HCT116 (cell line): ENCODE results near the gene PRLH. TPM values are rescaled to one million over a fixed set of nuclear protein-coding genes. Genes with fewer than 3 reads are reported as not detected.

Experiments
- ATAC-seq: fragments of 200-7000 bp; cut with Tn5 transposase; 2 replicates; pipeline ENCODE4 v1.9.1; 2020; ENCODE audit warnings: mild to moderate bottlenecking, moderate library complexity
- BruUV-seq: library from RNA; stranded (reverse); fragments of 400-500 nt; replicated peaks from 2 replicates; lab custom pipeline; 2021; lab: Mats Ljungman, UMichigan
- CTCF ChIA-PET: fragments of 300-600 bp; sonication (Branson Sonifier 250); formaldehyde crosslinking; loops from one replicate; lab custom pipeline; 2021; ENCODE audit warnings: antibody characterized with exemption; lab: Charles Lee
- POLR2A ChIA-PET: fragments of 300-600, 350-600 bp; sonication (Branson Sonifier 250); formaldehyde crosslinking; loops from one replicate; lab custom pipeline; 2021; ENCODE audit warnings: antibody characterized with exemption; lab: Charles Lee
- RAD21 ChIA-PET, 2 experiments: fragments of 300-600 bp; sonication (Branson Sonifier 250); formaldehyde crosslinking; loops; one replicate each; lab custom pipeline; 2023; ENCODE audit warnings: low total read pairs in 2 of 2; ENCODE audit not compliant: uncharacterized antibody in 2 of 2, unreplicated experiment in 2 of 2, low non-redundant PET in 1 of 2; lab: Charles Lee
- DNase-seq: peaks from one replicate; pipeline ENCODE4 v3.0.0-alpha.2; 2010; ENCODE audit warnings: low read depth, low spot score
- H2AFZ ChIP-seq: fragments of 200-600 bp; shearing (Covaris generic), sonication (generic); 2 replicates; pipeline ENCODE4 v1.6.1; 2017; ENCODE audit warnings: low read depth, mixed run types, mixed read lengths, antibody characterized with exemption, low read length; ENCODE audit not compliant: poor library complexity, severe bottlenecking
- H3K27ac ChIP-seq: 2 replicates; pipeline ENCODE4 v1.5.1; 2012; ENCODE audit warnings: low read depth, low read length
- H3K27me3 ChIP-seq: fragments of 200-600 bp; sonication (generic); 2 replicates; pipeline ENCODE4 v1.6.1; 2016; ENCODE audit warnings: mixed run types, low read length, mixed read lengths; ENCODE audit not compliant: insufficient read depth
- H3K36me3 ChIP-seq, 2 experiments: fragments of 200-500 bp in 1 of 2; fragments of 200-600 bp in 1 of 2; sonication (Bioruptor generic) in 1 of 2; sonication (generic) in 1 of 2; 2 replicates each; pipeline versions ENCODE4 v1.5.1 to v1.6.1; 2014 to 2016; ENCODE audit warnings: low read length in 2 of 2, inconsistent platforms in 1 of 2, mixed read lengths in 1 of 2, mixed run types in 1 of 2; ENCODE audit not compliant: insufficient read depth in 2 of 2, control insufficient read depth in 1 of 2
- H3K4me1 ChIP-seq, 2 experiments: fragments of 200-600 bp in 1 of 2; sonication (generic) in 1 of 2; 2 replicates each; pipeline versions ENCODE4 v1.5.1 to v1.6.1; 2012 to 2017; ENCODE audit warnings: low read length in 2 of 2, inconsistent platforms in 1 of 2, mild to moderate bottlenecking in 1 of 2, mixed read lengths in 1 of 2, mixed run types in 1 of 2, moderate library complexity in 1 of 2; ENCODE audit not compliant: insufficient read depth in 2 of 2, control insufficient read depth in 1 of 2
- H3K4me2 ChIP-seq: fragments of 200-600 bp; sonication (generic); 2 replicates; pipeline ENCODE4 v1.6.1; 2017; ENCODE audit warnings: mixed run types, low read length, mixed read lengths
- H3K4me3 ChIP-seq, 2 experiments: fragments of 200-600 bp in 1 of 2; sonication (generic) in 1 of 2; replicated peaks in 1 of 2; 2 replicates each; pipeline ENCODE4 v1.5.1; 2011 to 2016; ENCODE audit warnings: low read length in 2 of 2, control low read depth in 1 of 2, low read depth in 1 of 2, mild to moderate bottlenecking in 1 of 2, mixed read lengths in 1 of 2, mixed run types in 1 of 2
- H3K79me2 ChIP-seq: fragments of 200-600 bp; sonication (generic); 2 replicates; pipeline ENCODE4 v1.6.1; 2017; ENCODE audit warnings: mild to moderate bottlenecking, mixed run types, low read length, moderate library complexity, mixed read lengths; ENCODE audit not compliant: insufficient read depth
- H3K9ac ChIP-seq: fragments of 200-600 bp; sonication (generic); 2 replicates; pipeline ENCODE4 v1.6.1; 2016; ENCODE audit warnings: low read length, mixed read lengths
- H3K9me2 ChIP-seq: fragments of 200-600 bp; sonication (generic), shearing (Covaris generic); 2 replicates; pipeline ENCODE4 v1.6.1; 2017; ENCODE audit warnings: mixed run types, mild to moderate bottlenecking, moderate library complexity; ENCODE audit not compliant: insufficient read depth
- H3K9me3 ChIP-seq, 2 experiments: fragments of 200-500 bp in 1 of 2; fragments of 200-600 bp in 1 of 2; sonication (Bioruptor generic) in 1 of 2; sonication (generic) in 1 of 2; 2 replicates each; pipeline ENCODE4 v1.6.1; 2014 to 2017; ENCODE audit warnings: low read length in 2 of 2, mixed read lengths in 2 of 2, inconsistent platforms in 1 of 2, low read depth in 1 of 2, mild to moderate bottlenecking in 1 of 2, mixed run types in 1 of 2, moderate library complexity in 1 of 2; ENCODE audit not compliant: control insufficient read depth in 1 of 2, insufficient read depth in 1 of 2
- H4K20me1 ChIP-seq: fragments of 200-600 bp; sonication (generic), shearing (Covaris generic); 2 replicates; pipeline ENCODE4 v1.6.1; 2017; ENCODE audit warnings: mixed run types, mild to moderate bottlenecking, moderate library complexity; ENCODE audit not compliant: insufficient read depth
- ATF3 ChIP-seq: IDR thresholded peaks from 2 replicates; pipeline ENCODE4 v1.6.1; 2012
- CBX3 ChIP-seq: IDR thresholded peaks from 2 replicates; pipeline ENCODE4 v1.6.1; 2012; ENCODE audit warnings: low read depth
- CEBPB ChIP-seq: IDR thresholded peaks from 2 replicates; pipeline ENCODE4 v1.6.1; 2012; ENCODE audit warnings: low read depth
- CTCF ChIP-seq, 3 experiments: fragments of 200-600 bp in 1 of 3; sonication (generic) in 1 of 3; IDR thresholded peaks in 2 of 3; conservative IDR thresholded peaks in 1 of 3; 2 replicates each; pipeline ENCODE4 v1.5.1; 2012 to 2017; ENCODE audit warnings: low read depth in 2 of 3, low read length in 2 of 3, antibody characterized with exemption in 1 of 3, borderline replicate concordance in 1 of 3, control low read depth in 1 of 3, mild to moderate bottlenecking in 1 of 3, mixed read lengths in 1 of 3, mixed run types in 1 of 3, moderate library complexity in 1 of 3; ENCODE audit not compliant: insufficient read depth in 1 of 3
- ELF1 ChIP-seq: IDR thresholded peaks from 2 replicates; pipeline ENCODE4 v1.6.1; 2012; ENCODE audit warnings: low read depth, borderline replicate concordance
- EZH2phosphoT487 ChIP-seq: fragments of 200-600 bp; IDR thresholded peaks from 2 replicates; pipeline ENCODE4 v1.6.1; 2018; ENCODE audit warnings: antibody characterized with exemption, borderline replicate concordance
- FOSL1 ChIP-seq: IDR thresholded peaks from 2 replicates; pipeline ENCODE4 v1.6.1; 2012; ENCODE audit warnings: low read depth
- MAX ChIP-seq: IDR thresholded peaks from 2 replicates; pipeline ENCODE4 v1.6.1; 2012
- POLR2A ChIP-seq: IDR thresholded peaks from 2 replicates; pipeline ENCODE4 v1.7.0; 2011; ENCODE audit warnings: borderline replicate concordance; ENCODE audit not compliant: insufficient read depth, insufficient read length; ENCODE audit errors: extremely low read depth
- RAD21 ChIP-seq: IDR thresholded peaks from 2 replicates; pipeline ENCODE4 v1.6.1; 2012; ENCODE audit warnings: low read depth, mild to moderate bottlenecking
- REST ChIP-seq: IDR thresholded peaks from 2 replicates; pipeline ENCODE4 v1.6.1; 2012; ENCODE audit warnings: low read depth
- SIN3A ChIP-seq: IDR thresholded peaks from 2 replicates; pipeline ENCODE4 v1.6.1; 2012; ENCODE audit warnings: low read depth
- SP1 ChIP-seq: IDR thresholded peaks from 2 replicates; pipeline ENCODE4 v1.6.1; 2012; ENCODE audit warnings: low read depth
- SRF ChIP-seq: IDR thresholded peaks from 2 replicates; pipeline ENCODE4 v1.6.1; 2012; ENCODE audit warnings: low read depth
- YY1 ChIP-seq: IDR thresholded peaks from 2 replicates; pipeline ENCODE4 v1.6.1; 2011; ENCODE audit warnings: low read length, low read depth, moderate library complexity, mild to moderate bottlenecking; ENCODE audit not compliant: insufficient replicate concordance; ENCODE audit errors: extremely low read depth
- ZBTB33 ChIP-seq: IDR thresholded peaks from 2 replicates; pipeline ENCODE4 v1.6.1; 2011; ENCODE audit warnings: mild to moderate bottlenecking, low read length, moderate library complexity; ENCODE audit not compliant: insufficient replicate concordance; ENCODE audit errors: extremely low read depth
- ZNF274 ChIP-seq: fragments of 200-500 bp; sonication (Bioruptor generic); IDR thresholded peaks from 2 replicates; pipeline ENCODE4 v1.6.1; 2014; ENCODE audit warnings: mild to moderate bottlenecking, low read depth, low read length, inconsistent platforms
- intact Hi-C: fragments of 100-400 bp; cut with micrococcal nuclease; formaldehyde crosslinking; loops from 2 replicates; pipeline ENCODE4 v1.10.0; 2022
- total RNA-seq: library from RNA; stranded (reverse); gene quantifications from one replicate; pipeline ENCODE4 v1.2.1, GENCODE V29; 2021; ENCODE audit not compliant: unreplicated experiment

The PRLH gene
- total RNA-seq, 1 experiment from 2014 or later = not detected

- CTCF ChIA-PET = no interaction called here
- H3K9ac ChIP-seq = no peak overlapping the region
- TF ChIP-seq MAX (no peak), EZH2phosphoT487 (no peak), SRF (no peak), SIN3A (no peak), FOSL1 (no peak), CEBPB (no peak), ZNF274 (no peak), ATF3 (no peak), SP1 (no peak), REST (no peak), CBX3 (no peak), RAD21 (no peak), ZBTB33 (no peak), YY1 (no peak), CTCF (IDR thresholded peaks at IDR 0.05 in 2 of 3, conservative IDR thresholded peaks at IDR 0.05 in 1 of 3; ENCODE audit: borderline replicate concordance in 1 of 3, insufficient read depth in 1 of 3, low read depth in 2 of 3, low read length in 2 of 3) (no peak), POLR2A (no peak), ELF1 (no peak)
Observed at GRCh38 chr2:237552908-237553307, 13.5 kb upstream of the PRLH start.

More at GRCh38 chr2:237552908-237553307, 13.5 kb upstream of the PRLH start:
- Histone ChIP-seq H3K9me2 (no peaks in the 10 kb centered on the region), H2AFZ (no peak overlapping the region), H3K36me3 (peaks cover 18 to 43% of the 10 kb centered on the region in 2 experiments), H3K27ac (no peak overlapping the region), H3K4me1 (no peaks in the 10 kb centered on the region), H3K27me3 (no peaks in the 10 kb centered on the region), H3K4me3 (no peak overlapping the region), H3K9me3 (peaks cover 11 to 14% of the 10 kb centered on the region in 2 experiments; a peak in 3 of 4 replicates), H3K4me2 (no peak overlapping the region), H3K79me2 (no peaks in the 10 kb centered on the region), H4K20me1 (no peaks in the 10 kb centered on the region)
- POLR2A ChIA-PET = no interaction called here
- RAD21 ChIA-PET = no interaction called here
- ATAC-seq = no peak
- DNase-seq = no peak
- BruUV-seq = no TSS peak
- intact Hi-C loops = no loop called here
